ENCODE results near the gene NIPA2.

Gene NIPA2

DNA sequence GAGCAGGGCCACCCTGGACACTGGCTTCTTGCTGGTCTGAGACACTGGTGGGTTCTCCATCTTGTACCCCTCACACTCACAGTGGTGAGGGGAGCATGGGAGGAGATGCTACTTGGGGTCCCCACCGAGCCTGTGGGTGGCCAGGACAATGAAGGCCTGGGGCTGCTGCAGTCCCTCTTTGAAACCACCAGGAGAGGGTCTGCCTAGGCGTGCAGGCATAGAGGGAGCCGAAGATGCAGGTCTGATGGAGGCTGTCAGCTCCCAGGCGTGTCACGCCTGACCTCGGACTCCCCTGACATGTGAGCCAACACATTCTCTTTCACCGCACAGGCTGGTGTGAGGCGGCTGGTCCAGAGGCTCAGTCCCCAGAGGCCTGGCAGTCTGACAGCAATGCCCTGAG, 39.1 kb downstream of the NIPA2 start:
- no peak for DNase-seq (ENCODE audit: low read depth in 2 of 2)

DNA sequence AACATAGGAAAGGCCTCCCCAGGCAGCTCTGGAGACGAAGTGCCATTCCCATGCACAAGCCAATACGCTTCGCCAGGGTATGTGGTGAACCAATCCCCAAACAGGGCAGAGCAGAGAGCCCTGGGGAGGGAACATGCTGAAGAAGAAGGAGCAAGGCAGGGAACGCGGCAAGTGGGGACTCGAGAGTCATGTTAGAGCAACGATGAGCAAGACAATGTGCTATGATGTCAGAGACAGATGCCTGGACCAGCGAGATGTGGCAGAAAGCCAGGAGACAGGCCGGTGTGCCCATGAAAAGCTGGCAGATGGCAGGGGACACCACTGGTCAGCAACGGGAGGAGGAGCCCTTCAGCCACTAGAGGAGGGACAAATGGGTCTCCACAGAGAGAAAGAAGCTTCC, 39.6 kb downstream of the NIPA2 start:
- DNase-seq (ENCODE audit: low read depth in 2 of 2) = no peak

DNA sequence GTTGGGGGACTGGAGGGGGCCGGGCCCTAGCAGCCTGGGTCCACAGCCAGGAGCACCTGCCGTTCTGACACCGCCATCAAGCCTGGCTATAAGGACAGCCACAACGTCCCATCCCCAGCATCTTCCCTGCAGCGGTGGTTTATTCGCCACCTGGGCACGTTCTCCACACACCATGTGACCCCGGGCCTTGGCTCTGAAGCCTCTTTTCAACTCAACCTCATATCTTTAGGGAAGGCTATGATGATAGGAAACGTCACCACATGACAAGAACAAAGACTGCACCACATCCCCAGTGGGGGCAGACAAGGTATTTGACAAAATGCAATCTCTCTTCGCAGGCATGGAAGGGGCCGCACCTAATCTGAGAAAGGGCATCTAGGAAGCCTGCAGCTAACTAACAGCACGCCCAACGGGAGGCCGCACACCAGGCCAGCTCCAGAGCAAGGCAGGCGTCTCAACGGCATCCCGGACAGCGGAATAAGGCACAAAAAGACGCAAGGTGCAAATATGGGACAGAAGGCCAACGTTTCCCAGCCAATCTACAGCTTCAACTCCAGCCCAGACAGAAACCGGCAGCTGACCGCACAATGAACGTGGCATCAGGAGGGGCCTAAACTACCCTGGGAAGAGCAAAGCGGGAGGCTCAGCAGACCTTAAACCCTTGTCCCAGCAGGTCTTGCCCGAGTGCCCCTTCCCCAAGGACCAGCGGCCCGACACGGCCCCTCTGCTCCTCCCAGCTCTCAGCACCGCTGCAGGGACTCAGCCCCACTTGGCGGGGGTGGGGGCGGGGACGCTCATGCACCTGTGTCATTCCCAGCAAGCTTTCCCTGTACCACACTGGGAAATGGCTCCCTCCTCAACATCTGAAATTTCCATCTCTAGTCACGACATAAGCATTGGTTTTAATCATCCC, 41.9 kb downstream of the NIPA2 start:
- no peak for DNase-seq (ENCODE audit: low read depth in 2 of 2)

DNA sequence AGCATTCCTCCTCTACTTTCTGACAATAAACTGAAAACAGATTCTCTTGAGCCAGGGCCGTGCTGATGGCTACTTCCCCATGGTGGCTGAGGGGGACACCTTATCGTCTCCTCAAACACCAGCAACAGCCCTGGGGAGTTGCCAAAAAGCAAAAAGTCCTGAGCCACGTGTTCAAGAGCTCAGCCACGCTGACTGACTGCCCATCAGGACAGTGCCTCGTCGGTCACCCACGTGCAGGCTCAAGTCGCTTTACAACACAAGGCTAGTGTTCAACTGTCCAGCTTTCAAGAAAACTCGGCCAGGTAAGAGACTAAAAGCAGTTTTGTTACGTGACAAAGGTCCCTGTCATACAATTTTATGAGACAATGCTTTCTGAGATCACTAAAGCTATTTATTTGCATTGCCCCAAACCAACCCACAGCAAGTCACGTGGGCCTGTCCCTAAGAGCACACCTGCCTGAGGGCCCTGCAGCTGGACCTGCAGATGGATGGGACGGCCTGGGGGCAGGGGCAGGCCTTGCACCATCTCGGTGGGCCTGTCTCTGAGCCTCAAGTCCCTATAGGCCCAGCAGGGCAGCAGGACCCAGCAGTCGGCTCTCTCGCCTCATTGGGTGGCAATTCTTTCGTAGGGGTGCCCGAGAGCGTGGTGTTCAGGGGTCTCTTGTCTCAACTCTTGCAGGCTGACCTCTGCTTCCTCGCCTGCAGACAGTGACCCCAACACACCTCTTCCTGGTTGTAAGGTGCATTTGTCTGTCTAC, 42.7 kb downstream of the NIPA2 start:
- DNase-seq (ENCODE audit: low read depth in 2 of 2) = no peak

DNA sequence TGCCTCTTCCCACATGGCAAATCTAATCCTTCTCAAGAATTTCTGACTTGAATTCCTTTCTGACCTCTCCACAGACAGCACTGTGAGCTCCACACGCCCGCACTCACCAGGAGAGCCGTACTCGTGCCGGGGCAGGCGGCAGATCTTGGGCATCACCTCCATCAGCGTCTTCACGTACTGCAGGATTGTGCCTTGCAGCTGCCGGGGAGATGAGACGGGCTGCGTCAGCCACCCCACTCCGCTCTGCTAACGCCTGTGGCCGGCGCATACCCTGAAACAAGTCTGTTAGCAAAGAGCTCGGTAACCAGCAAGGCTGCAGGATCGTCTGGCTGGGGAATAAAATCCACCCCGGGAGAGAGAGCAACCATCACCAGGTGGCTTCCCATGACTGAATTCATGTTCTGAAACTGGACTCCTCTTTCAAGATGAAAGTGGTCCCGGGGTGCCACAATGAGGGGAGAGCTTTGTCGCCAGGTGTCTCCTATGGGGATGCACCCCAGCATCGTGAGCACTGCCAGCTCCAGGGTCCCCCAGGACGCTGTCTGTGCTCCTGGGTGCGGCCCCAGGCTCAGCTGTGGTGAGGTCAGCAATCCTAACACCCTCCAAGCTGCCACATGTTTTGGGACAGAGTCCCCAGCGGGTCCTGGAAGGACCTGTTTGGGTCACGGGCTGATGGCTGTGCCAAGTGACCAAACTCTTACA, 43.4 kb downstream of the NIPA2 start:
- no peak for DNase-seq (ENCODE audit: low read depth in 2 of 2)

DNA sequence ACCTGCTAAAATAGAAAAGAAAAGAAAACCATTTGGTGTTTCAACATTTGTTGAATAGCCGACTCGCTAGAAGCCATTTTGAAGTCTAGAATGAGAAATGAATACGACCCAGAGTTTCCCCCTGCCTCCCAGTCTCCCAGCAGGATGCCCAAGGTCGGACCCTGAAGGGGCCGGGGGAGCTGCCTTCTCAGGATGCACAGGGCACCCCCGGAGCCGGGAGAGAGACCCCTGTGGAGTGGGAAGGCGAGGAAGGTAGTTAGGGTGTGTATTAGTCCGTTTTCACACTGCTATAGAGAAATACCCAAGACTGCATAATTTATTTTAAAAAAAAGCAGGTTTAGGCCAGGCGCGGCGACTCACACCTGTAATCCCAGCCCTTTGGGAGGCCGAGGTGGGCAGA, 44.7 kb downstream of the NIPA2 start:
- no peak for DNase-seq (ENCODE audit: low read depth in 2 of 2)

DNA sequence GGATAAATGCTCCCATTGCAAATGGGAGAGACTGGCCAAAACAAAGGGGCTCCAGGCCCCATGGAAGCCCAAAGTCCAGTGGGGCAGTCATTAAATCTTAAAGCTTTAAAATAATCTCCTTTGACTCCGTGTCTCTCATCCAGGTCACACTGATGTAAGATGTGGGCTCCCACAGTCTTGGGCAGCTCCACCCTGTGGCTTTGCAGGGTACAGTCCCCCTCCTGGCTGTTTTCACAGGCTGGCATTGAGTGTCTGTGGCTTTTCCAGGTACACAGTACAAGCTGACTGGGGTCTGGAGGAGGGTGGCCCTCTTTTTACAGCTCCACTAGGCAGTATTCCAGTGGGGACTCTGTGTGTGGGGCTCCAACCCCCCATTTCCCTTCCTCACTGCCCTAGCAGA, 45.9 kb downstream of the NIPA2 start:
- no peak for DNase-seq (ENCODE audit: low read depth in 2 of 2)

DNA sequence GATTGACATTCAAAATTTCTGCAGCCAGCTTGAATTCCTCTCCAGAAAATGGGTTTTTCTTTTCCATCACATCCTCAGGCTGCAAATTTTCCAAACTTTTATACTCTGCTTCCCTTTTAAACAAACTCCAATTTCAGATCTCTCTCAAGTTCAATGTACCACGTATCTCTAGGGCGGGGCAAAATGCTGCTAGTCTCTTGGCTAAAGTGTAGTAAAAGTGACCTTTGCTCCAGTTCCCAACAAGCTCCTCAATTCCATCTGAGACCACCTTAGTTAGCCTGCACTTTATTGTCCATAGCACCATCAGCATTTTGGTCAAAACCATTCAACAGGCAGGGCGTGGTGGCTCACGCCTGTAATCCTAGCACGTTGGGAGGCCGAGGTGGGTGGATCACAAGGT, 46.7 kb downstream of the NIPA2 start:
- no peak for DNase-seq (ENCODE audit: low read depth in 2 of 2)

DNA sequence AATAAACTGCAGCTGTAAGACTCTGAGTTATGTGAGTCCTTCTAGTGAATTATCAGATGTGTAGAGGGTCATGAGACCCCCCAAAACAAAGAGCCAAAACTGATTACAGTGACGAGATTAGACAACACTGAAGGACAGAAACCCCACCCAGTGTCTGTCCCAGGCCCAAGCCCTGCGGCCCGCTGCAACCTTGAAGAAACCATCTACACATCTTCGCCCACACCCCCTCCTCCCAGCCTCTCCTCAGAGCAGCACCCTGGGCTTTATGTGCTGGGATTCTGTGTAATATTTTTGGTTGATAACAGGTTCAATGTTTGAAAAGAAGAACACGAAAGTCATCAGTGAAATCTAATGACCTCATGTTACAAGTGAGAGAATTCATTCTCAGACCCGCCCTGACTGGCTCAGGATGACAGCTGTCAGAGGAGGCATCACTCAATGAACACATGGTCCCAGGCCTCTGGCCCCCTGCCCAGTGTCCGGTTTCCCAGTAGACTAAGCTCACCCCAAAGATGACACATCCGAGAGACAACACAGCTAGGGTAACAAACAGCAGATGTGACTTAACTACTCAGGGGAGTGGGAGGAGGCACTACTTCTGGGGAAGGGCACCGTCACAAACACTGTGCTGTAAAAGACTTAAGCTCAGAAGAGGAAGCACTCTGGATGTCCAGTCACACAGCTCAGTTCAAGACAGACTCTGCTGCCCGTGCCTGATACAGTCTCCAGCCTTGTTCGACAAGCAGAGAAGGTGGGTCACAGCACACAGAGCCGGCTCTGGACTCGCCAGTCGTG, 48.9 kb downstream of the NIPA2 start:
- DNase-seq (ENCODE audit: low read depth in 2 of 2) = no peak

DNA sequence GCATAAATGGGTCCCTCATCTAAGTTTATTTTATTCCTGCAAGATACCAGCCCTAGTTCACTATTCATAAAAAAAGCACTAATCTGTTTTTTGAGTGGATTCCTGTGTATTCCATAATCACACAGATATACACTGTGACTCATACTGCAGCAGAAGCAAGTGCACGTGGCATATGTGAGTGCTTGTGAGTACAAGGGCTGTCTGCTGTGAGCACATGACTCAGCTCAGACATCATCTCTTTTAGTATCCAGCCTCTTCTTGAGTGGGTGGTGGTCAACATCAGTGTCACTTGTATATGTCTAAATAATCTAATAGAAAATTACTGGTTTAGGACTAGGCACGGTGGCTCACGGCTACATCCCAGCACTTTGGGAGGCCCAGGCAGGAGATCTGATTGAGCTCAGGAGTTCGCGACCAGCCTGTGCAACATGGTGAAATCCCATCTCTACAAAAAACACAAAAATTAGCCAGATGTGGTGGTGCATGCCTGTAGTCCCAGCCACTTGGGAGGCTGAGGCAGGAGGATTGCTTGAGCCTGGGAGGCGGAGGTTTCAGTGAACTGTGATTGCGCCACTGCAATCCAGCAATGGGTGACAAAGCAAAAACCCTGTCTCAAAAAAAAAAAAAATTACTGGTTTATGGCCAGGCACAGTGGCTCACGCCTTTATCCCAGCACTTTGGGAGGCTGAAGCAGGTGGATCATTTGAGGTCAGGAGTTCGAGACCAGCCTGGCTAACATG, 49.8 kb downstream of the NIPA2 start:
- DNase-seq (ENCODE audit: low read depth in 2 of 2) = no peak

DNA sequence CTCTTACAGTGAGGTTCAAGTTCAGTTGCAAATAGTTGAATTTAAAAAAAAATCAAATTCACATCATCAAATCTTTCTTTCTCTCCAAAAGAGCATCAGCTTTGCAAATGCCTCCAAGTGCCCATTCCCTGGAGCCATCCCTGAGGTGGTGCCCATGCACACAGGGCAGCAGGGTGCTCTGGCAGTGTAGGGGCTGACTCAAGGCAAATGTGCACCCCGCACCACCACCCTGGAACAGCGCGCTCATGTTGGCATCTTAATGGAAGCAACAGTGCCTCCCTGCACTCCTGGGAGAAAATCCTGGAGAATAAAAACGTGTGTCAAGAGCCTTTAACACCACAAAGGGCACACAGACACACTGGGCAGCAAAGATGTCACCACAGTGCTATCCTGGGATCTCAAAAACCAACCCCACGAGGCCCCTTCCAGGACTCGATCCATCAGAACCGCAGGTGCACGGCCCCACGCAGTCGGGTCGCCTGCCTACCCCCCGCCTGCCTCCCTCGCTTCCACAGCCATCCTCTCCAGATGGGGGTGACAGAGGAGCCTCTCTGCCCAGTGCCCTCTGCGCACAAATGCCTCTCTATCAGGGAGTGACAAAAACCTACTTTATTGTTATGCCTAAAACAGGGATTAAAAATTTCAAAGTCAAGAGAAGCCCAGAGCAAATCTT, 50.8 kb downstream of the NIPA2 start:
- DNase-seq (ENCODE audit: low read depth in 2 of 2) = no peak

DNA sequence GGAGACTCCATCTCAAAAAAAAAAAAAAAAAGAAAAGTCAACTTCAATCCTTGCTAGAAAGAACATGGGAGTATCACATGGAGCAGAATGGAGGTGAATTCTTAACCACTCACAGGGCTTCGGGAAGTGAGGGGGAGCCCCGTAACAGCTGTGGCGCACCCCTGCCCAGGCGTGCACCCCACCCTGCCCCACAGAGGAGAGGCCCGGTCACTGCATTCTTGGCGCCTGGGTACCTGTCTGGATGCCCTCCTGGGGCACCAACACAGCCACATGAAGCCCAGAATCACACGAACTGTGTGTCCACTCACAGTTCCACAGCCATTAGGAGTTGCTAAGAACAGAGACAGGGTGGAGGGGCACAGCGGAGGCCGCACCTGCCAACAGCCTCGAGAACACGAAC, 51.8 kb downstream of the NIPA2 start:
- no peak for DNase-seq (ENCODE audit: low read depth in 2 of 2)

DNA sequence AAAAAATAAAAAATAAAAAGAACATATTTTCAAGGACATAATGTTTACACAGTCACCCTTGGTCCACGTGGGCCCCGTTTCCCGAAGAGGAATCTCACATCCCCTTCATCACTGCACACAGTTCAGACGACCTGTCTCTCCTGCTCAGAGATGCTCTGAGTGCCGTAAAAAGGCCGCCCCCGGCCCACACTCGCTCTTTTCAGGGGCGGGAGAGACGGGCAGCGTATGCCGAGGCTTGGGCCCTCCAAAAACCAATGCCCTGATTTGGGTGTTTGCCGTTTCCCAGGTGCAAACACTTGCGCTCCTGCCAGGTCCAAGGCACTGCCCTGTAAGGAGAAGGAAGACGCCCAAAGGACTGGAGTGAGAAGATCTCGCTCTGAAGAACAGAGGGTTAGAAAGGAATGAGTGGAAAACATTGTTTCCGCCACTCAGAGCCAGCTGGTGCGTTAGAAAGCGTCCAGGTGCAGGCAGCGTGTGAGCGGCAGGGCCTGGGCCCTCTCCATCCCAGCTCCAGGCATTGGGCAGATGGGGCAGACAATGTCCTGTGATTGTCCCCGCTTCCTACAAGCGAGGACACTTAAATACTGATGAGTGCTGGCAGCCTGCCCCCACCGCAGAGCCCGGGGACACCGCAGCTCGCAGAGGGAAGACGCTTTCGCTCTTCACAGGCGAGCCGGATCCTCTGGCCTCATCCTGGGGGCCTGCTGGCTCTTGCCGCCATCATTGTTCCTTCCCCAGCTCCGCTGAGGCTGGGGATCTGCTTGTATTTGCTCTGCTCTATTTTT, 53.2 kb downstream of the NIPA2 start:
- no peak for DNase-seq (ENCODE audit: low read depth in 2 of 2)

DNA sequence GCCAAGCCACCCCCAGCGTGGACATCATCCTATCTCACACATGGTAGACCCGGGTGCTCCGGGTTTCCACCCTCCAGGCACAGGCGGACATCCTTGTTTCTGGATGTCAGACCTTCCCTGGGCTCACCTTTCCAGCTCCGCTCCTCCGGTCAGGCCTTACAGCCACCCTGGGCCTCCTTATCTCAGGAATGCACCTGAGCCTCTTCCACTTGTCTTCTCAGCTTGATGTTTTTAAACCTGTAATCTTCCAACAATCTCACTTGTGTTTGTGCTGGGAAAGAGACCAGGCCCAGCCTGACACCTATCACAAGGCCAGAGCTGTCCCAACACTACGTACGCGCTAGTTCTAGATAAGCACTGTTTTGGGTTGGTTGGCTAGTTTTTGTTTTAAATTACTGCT, 53.9 kb downstream of the NIPA2 start:
- DNase-seq (ENCODE audit: low read depth in 2 of 2) = no peak

DNA sequence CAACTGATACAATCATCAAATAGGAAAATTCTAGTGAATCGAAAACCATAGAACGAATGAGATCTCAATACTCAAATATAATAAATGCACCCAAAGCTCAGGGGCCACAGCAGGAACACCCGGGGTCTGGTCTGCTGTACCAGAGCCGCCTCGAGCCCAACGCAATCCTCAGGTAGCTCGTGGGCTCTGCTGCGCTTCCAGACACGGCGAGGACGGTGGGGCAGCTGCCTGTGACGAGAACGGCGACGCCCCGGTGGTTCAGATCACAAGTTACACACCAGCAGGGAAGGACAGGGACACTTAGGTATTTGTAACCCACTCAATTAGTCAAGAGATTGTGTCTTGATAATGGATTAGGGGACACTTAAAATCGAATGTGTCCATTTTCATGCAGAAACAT, 54.6 kb downstream of the NIPA2 start:
- no peak for DNase-seq (ENCODE audit: low read depth in 2 of 2)

DNA sequence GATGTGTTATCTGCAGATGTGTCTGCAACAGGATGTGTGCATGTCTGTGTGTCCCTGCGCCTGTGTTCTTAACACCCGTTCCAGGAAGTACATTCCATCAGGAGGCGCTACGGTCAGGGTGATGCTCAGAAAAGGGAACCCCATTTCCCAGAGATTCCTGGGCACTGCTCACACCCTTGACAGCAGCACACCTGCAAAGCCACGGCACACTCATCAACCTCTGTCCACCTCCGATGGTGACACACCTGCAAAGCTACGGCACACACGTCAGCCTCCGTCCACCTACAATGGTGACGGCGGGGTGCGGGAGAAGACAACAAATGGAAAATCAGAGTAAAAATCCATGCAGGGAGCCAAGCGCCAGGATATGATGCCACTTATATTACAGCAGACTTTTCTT, 55.4 kb downstream of the NIPA2 start:
- DNase-seq (ENCODE audit: low read depth in 2 of 2) = no peak

DNA sequence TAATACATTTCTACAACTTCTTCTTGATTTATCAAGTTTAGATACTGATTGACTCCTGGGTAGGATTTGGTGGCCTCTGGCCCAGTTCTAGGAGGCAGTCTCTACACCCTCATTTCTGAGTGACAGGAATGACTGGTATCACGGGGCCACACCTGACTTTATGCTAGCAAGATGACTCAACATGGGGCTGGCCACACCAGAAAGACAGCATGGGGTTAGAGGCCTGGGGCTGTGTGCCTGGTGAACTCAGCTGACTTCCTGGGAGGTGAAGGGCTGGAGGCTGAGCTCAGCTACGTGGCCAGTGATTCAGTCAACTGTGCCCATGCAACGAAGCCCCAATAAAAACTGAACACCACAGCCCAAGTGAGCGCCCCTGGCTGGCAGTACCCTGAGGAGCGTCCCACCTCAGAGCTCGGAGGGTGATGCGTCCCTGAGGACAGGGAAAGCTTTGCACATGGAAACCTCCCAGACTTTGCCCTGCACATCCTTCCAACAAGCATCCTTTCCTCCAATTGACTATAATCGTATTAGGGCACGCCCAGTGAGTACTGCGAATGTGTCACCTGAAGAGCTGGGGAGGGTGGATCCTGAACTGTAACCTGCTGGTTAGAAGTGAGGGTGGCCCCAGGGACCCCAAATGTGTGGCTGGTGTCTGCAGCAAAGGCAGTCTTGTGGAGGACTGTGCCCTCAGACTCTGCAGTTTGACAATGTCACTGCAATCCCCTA, 57.2 kb downstream of the NIPA2 start:
- no peak for DNase-seq (ENCODE audit: low read depth in 2 of 2)

DNA sequence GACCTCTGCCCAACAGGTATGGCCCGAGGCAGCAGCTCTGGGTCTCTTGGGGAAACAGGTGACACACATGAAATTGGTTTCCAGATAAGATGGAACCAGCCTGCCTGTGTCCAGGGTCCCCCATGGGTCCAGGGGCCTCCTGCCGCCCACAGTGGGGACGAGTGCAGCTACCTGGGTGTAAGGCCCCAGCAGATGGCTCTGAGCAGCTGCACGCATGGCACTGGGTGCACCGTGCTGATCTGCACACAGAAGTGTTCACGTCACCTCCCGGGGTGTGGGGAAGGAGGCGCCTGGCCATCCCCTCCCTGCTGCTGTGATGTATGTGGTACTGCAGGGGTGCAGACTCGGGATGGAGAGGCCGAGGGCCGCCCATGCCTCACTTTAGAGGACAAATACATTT, 63.6 kb downstream of the NIPA2 start:
- DNase-seq (ENCODE audit: low read depth in 2 of 2) = no peak

DNA sequence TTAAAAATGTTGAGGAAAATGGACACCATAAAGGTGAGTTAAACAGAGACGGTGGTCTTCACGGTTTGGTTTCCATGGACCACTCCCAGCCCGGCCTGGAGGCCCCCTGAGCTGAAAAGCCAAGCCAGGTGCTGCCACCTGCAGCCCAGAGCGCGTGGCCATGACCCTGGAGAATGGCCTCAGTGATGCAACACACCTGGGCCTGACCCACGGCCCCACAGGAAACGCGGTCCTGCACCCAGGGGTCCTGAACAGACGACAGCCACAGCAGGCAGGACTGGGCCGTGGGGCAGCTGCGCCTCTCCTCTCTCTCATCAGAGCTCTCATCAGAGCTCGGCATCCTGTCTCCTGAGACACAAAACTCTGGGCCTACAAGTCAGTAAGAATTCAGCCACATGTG, 64.1 kb downstream of the NIPA2 start:
- no peak for DNase-seq (ENCODE audit: low read depth in 2 of 2)

Measured in activated CD4-positive, alpha-beta T cell treated with anti-CD3 and anti-CD28 coated beads for 24 hours (primary cell).